Kidney (tissue), 14 donors: Measurements from ENCODE around the gene PSMA5. TPM values are rescaled to one million over a fixed set of nuclear protein-coding genes. Genes with fewer than 3 reads are reported as not detected.

ENCODE experiments used
- DNase-seq, 5 donors: peaks; one replicate each; pipeline ENCODE4 v3.0.0-alpha.2; 2013 to 2020
- FAIRE-seq: peaks from 2 replicates; lab custom pipeline; 2012; peaks lifted over from hg19 to GRCh38; lab: Jason Lieb, UNC
- H3K27ac ChIP-seq, 2 donors: one replicate each; pipeline ENCODE4 v1.7.0; 2013; ENCODE audit warnings: low read depth in 2 of 2, low read length in 2 of 2, inconsistent platforms in 1 of 2
- H3K27me3 ChIP-seq: one replicate; pipeline ENCODE4 v1.7.1; 2013; ENCODE audit warnings: low read length, inconsistent platforms; ENCODE audit not compliant: control insufficient read depth, insufficient read depth
- H3K36me3 ChIP-seq, 3 donors: one replicate each; pipeline versions ENCODE4 v1.7.0 to v1.7.1; 2013; ENCODE audit warnings: low read length in 3 of 3, control low read depth in 1 of 3, inconsistent platforms in 1 of 3; ENCODE audit not compliant: insufficient read depth in 3 of 3, control insufficient read depth in 2 of 3
- H3K4me1 ChIP-seq, 3 donors: one replicate each; pipeline versions ENCODE4 v1.7.0 to v1.7.1; 2013; ENCODE audit warnings: low read length in 3 of 3, inconsistent platforms in 1 of 3, low read depth in 1 of 3; ENCODE audit not compliant: control insufficient read depth in 2 of 3, insufficient read depth in 2 of 3
- H3K4me3 ChIP-seq, 3 donors: one replicate each; pipeline versions ENCODE4 v1.7.0 to v1.8.1; 2013; ENCODE audit warnings: low read length in 3 of 3, control low read depth in 1 of 3, inconsistent platforms in 1 of 3
- H3K9ac ChIP-seq, 3 donors: one replicate each; pipeline versions ENCODE4 v1.7.0 to v1.7.1; 2013; ENCODE audit warnings: low read length in 3 of 3, control low read depth in 1 of 3, inconsistent platforms in 1 of 3
- H3K9me3 ChIP-seq, 3 donors: one replicate each; pipeline versions ENCODE4 v1.7.0 to v1.7.1; 2013; ENCODE audit warnings: low read length in 3 of 3, control low read depth in 1 of 3, inconsistent platforms in 1 of 3; ENCODE audit not compliant: control insufficient read depth in 2 of 3, insufficient read depth in 1 of 3
- CTCF ChIP-seq: IDR thresholded peaks from 3 replicates; pipeline ENCODE4 v1.5.1; 2012; ENCODE audit warnings: mild to moderate bottlenecking, moderate library complexity, borderline replicate concordance; ENCODE audit not compliant: insufficient read depth; ENCODE audit errors: extremely low read depth
- intact Hi-C: fragments of 100-400 bp; cut with DNase I; formaldehyde crosslinking; loops from one replicate; pipeline ENCODE4 v1.11.1; 2022
- polyA plus RNA-seq: library from polyadenylated mRNA; stranded (reverse); fragments of 350-450 nt; fragmentation: Illumina TruSeq; extraction: RNeasy Lipid Tissue Mini Kit (QIAGEN cat#74804); gene quantifications from one replicate; pipeline ENCODE4 v1.2.3, GENCODE V29; 2014; ENCODE audit warnings: low read depth, low replicate concordance; ENCODE audit not compliant: insufficient read depth
- total RNA-seq: library from RNA; stranded (reverse); fragmentation: NEBNext Ultra II Directional; extraction: Animal tissue kit (Norgen Biotek cat#: 25700); gene quantifications from one replicate; pipeline ENCODE4 v1.2.1, GENCODE V29; 2021
- donor health status: control.
- donor health status: control.
- donor health status: control.
- donor health status: control.
- donor health status: control.
- donor health status: DM: yes; HTN: yes; CAD: no.
- donor health status: Normal renal cell carcinoma (clear cell type).

Gene PSMA5
- total and polyA plus RNA-seq, 2 donors from 2014 or later = 71.4 to 91.1 TPM

GRCh38 chr1:109369167-109369746 is 57.0 kb downstream of the PSMA5 start:
- no peak for TF ChIP-seq CTCF
- H3K36me3 ChIP-seq = peaks cover 0 to 9% (median 6%) of the 10 kb centered on the region in 3 donors
- DNase-seq = no peak
- H3K9me3 ChIP-seq = no peaks in the 10 kb centered on the region
- H3K27me3 ChIP-seq = no peaks in the 10 kb centered on the region
- FAIRE-seq = no peak
- no peak overlapping the region for H3K27ac ChIP-seq
- intact Hi-C loops = no loop called here
- no peak overlapping the region for H3K4me3 ChIP-seq
- peaks cover 0 to 16% (median 14%) of the 10 kb centered on the region in 3 donors for H3K4me1 ChIP-seq
- no peak overlapping the region for H3K9ac ChIP-seq

GRCh38 chr1:109368464-109368863 is 57.8 kb downstream of the PSMA5 start:
- Histone ChIP-seq H3K4me1 (peaks cover 0 to 16% (median 10%) of the 10 kb centered on the region in 3 donors), H3K9me3 (no peaks in the 10 kb centered on the region), H3K9ac (no peak overlapping the region), H3K27me3 (no peaks in the 10 kb centered on the region), H3K4me3 (no peak overlapping the region), H3K36me3 (peaks cover 0 to 9% (median 6%) of the 10 kb centered on the region in 3 donors), H3K27ac (no peak overlapping the region)
- DNase-seq (no peak), FAIRE-seq (no peak)
- TF ChIP-seq CTCF = no peak
- intact Hi-C loops = no loop called here

GRCh38 chr1:109367626-109368025 is 58.6 kb downstream of the PSMA5 start:
- H3K36me3 ChIP-seq = peaks cover 0 to 9% (median 6%) of the 10 kb centered on the region in 3 donors
- FAIRE-seq = no peak
- intact Hi-C loops = no loop called here

More at GRCh38 chr1:109367626-109368025, 58.6 kb downstream of the PSMA5 start:
- no peak for DNase-seq
- H3K27me3 ChIP-seq = no peaks in the 10 kb centered on the region
- H3K27ac ChIP-seq = no peak overlapping the region
- peaks cover 0 to 12% (median 5%) of the 10 kb centered on the region in 3 donors for H3K4me1 ChIP-seq
- no peak overlapping the region for H3K9ac ChIP-seq
- no peaks in the 10 kb centered on the region for H3K9me3 ChIP-seq
- TF ChIP-seq CTCF = no peak
- H3K4me3 ChIP-seq = no peak overlapping the region
